Measurements from ENCODE around the gene ZNF446.

The ZNF446 gene

DNA sequence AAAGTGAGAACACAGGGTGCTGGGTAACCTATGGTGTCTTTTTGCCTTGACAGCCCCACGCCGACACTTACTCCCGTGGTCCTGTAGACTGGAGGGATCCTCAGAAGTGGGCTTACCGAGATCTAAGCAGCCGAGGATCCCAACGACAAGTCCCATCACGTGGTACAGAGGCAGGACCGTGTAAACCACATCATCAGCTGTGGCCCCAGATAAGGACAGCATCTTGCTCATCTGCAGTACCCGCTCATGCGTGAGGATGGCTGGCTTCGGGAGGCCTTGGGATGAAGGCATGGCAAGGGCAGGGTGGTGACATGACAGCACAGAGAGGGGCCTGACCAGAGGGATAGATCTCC lies 33.6 kb downstream of the ZNF446 start:
- H3K4me3 ChIP-seq (ENCODE audit: low read depth, low read length): no peak overlapping the region
- DNase-seq (ENCODE audit: low read depth): no peak
- TF ChIP-seq, protein P1, sequence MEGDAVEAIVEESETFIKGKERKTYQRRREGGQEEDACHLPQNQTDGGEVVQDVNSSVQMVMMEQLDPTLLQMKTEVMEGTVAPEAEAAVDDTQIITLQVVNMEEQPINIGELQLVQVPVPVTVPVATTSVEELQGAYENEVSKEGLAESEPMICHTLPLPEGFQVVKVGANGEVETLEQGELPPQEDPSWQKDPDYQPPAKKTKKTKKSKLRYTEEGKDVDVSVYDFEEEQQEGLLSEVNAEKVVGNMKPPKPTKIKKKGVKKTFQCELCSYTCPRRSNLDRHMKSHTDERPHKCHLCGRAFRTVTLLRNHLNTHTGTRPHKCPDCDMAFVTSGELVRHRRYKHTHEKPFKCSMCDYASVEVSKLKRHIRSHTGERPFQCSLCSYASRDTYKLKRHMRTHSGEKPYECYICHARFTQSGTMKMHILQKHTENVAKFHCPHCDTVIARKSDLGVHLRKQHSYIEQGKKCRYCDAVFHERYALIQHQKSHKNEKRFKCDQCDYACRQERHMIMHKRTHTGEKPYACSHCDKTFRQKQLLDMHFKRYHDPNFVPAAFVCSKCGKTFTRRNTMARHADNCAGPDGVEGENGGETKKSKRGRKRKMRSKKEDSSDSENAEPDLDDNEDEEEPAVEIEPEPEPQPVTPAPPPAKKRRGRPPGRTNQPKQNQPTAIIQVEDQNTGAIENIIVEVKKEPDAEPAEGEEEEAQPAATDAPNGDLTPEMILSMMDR (IDR thresholded peaks at IDR 0.05; ENCODE audit: low read depth, low read length, missing control alignments): no peak

DNA sequence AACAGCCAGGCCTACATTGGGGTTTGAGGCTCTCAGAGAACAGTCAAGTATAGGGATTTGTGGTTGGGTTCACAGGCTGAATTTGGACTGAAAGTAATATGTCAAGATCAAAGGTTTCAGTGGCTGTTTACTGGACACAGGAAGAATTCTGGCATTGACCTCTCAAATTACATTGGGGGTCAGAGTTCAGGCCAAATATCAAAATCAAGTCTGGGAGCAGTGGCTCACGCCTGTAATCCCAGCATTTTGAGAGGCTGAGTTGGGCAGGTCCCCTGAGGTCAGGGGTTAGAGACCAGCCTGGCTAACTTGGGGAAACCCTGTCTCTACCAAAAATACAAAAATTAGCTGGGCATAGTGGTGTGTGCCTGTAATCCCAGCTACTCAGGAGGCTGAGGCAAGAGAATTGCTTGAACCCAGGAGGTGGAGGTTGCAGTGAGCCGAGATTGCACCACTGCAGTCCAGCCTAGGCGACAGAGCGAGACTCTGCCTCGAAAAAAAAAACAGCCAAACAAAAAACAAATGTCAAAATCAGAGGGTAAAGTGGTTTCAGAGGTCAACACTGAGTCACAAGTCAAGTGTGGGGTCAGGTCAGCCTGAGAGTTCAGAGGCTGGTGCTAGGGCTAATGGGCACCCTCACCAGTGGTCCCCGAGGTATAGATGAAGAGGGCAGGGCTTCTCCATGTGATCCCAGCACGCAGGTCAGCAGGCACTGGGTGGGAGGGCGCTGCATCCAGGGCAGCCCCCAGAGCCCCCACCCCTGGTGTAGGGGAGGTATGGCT lies 34.1 kb downstream of the ZNF446 start:
- DNase-seq (ENCODE audit: low read depth): no peak
- H3K4me3 ChIP-seq (ENCODE audit: low read depth, low read length): no peak overlapping the region
- TF ChIP-seq, protein P1 (IDR thresholded peaks at IDR 0.05; ENCODE audit: low read depth, low read length, missing control alignments): no peak

DNA sequence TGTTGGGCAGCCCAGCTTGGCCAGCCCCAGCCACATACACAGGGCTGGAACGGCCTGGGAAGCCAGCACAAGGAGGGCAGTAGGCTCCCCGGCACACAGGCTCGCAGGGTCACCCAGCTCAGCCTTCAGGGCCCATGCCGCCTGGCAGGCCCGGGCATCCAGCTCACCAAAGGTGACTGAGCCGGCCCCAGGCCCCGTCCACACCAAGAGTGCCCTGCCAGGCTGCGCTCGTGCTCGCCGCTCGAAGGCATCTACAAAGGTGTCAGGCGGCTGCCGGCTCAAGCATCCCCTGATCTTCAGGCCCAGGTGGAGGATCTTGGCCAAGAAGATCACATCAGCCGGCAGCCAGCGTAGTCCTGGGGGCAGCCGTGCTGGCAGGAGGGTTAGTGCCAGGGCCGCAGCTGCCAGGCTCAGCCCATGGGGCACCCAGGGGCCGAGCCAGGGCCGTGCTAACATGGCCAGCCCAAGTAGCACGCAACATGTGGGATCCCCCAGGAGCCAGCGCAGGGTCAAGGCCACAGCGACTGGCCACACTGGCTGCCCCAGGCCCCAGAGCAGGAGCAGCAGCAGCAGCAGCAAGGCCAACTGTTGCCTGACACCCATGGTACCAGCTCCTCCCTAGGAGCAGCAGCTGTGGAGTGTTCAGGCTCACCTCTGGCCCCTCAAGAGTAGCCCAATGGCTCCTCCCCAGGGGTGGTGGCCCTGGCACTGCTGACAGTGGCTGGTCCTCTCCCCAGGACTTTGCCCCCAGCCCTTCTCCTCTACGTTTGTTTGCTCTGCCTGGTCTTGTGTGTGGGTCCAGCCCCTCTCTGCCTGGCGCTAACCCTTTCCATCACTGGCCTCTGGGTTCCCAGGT lies 35.4 kb downstream of the ZNF446 start, which contains the start of gene SLC27A5:
Gene SLC27A5 (minus strand): TSS at position 640 of the 856 bp plus-strand sequence. CDS start 37 bp downstream, at position 603.
- no peak for DNase-seq (ENCODE audit: low read depth)
- TF ChIP-seq, protein P1 (IDR thresholded peaks at IDR 0.05; ENCODE audit: low read depth, low read length, missing control alignments): no peak
- H3K4me3 ChIP-seq (ENCODE audit: low read depth, low read length): no peak within 1 kb of the TSS

DNA sequence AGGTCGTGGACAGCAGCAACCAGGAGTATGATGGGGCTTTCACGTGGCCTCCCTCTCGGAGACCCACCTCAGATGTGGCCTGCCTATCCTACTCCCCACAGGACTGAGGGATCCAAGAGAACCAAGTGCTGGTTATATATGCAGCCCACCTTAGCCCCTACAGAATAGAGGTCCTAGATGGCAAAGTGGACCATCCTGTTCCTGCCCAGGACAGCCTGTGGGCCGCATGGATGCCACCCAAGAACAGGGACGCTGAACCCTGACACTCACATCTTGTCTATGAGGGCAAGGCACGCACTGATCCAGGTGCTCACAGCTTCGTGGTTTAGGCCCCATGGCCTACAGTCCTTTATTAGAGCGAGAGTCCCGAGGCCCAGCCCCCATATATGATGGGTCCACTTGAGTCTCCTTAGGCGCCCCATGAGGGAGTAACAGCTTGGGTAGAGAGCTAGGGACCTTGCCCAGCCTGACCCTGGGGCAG lies 37.1 kb downstream of the ZNF446 start:
- no peak overlapping the region for H3K4me3 ChIP-seq (ENCODE audit: low read depth, low read length)
- TF ChIP-seq, protein P1 (IDR thresholded peaks at IDR 0.05; ENCODE audit: low read depth, low read length, missing control alignments): no peak
- no peak for DNase-seq (ENCODE audit: low read depth)

DNA sequence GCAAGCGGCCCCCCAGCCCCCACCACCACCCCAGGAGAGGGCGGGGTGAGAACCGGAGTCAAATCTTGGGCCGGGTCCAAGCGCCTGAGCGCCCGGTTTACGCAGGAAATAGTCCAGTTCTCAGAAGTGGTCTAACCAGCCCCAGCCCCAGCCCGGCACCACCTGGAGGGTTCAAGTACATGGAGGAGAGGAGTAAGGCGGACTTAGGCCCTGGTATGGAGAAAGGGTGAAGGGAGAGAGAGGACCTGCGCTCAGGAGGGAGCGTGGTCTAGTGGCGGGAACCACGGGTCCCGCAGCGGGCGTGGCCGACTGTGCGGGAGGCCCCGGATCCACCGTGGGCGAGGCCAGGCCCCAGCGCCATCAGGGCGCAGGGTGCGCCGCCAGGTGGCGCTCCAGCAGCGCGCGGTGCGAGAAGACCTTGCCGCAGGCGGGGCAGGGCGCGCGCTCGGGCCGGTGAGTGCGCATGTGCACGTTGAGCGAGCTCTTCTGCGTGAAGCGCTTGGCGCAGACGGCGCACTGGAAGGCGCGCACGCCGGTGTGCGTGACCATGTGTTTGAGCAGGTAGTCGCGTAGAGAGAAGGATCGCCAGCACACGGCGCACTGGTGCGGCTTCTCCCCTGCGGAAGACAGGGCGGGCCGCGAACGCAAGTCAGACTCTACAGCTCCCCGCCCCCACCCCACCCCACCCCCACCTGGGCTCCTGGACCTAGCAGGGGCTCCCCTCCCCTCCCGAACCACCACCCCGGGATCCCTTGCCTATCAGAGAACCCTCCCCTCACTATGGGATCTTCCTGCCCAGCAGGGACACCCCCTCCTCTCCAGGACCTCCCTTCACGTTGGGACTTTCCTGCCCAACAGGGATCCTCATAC lies 37.8 kb downstream of the ZNF446 start:
- DNase-seq (ENCODE audit: low read depth): peak; percentile 87
- peak overlapping the region; percentile 65 for H3K4me3 ChIP-seq (ENCODE audit: low read depth, low read length)
- TF ChIP-seq, protein P1 (IDR thresholded peaks at IDR 0.05; ENCODE audit: low read depth, low read length, missing control alignments): peak; percentile 95

DNA sequence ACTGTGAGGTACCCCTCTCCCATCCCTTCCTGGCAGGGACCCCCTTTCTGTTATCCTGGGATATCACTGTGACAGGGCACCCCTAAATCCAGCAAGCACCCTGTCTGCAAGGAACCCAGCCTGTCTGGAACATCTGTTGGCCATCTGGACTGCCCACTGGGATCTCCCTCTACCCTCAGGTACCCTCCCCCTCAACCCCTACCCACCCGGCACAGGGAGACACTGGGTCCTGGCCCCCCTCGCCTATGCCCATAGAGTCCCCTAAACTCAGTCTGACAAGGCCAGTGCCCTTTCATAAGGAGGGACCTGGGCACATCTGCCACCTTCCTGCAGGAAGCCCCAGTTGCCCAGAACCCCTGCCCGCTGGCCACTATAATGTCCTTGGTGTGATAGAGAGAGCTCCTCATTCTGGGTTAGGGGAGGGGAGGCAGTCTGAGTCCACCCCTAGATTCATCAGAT lies 38.4 kb downstream of the ZNF446 start:
- TF ChIP-seq, protein P1 (IDR thresholded peaks at IDR 0.05; ENCODE audit: low read depth, low read length, missing control alignments): no peak
- peak overlapping the region; percentile 65 for H3K4me3 ChIP-seq (ENCODE audit: low read depth, low read length)
- DNase-seq (ENCODE audit: low read depth): no peak
